Psoas muscle (tissue), 8 donors: ENCODE data around the gene KCNAB2. TPM values are rescaled to one million over a fixed set of nuclear protein-coding genes. Genes with fewer than 3 reads are reported as not detected.

Experiments used
- ATAC-seq, 4 donors: fragments of 200-7000 bp; cut with Tn5 transposase; one replicate each; pipeline ENCODE4 v1.9.1; 2020; ENCODE audit warnings: moderate library complexity in 3 of 4, mild to moderate bottlenecking in 2 of 4
- DNase-seq, 2 donors: peaks; one replicate each; pipeline ENCODE4 v3.0.0-alpha.2; 2020
- H3K27ac ChIP-seq: fragments of 200-600 bp; one replicate; pipeline ENCODE4 v1.8.0; 2022
- H3K27me3 ChIP-seq, 3 donors: fragments of 200-600 bp in 1 of 3; one replicate each; pipeline versions ENCODE4 v1.6.1 to v1.8.0; 2013 to 2022; ENCODE audit warnings: low read length in 2 of 3, mild to moderate bottlenecking in 2 of 3, moderate library complexity in 1 of 3; ENCODE audit not compliant: insufficient read depth in 3 of 3
- H3K36me3 ChIP-seq, 2 donors: fragments of 200-600 bp in 1 of 2; one replicate each; pipeline versions ENCODE4 v1.6.1 to v1.8.0; 2013 to 2022; ENCODE audit warnings: low read depth in 1 of 2, mild to moderate bottlenecking in 1 of 2, moderate library complexity in 1 of 2; ENCODE audit not compliant: insufficient read depth in 1 of 2
- H3K4me1 ChIP-seq: fragments of 200-600 bp; one replicate; pipeline ENCODE4 v1.8.0; 2022
- H3K4me3 ChIP-seq: fragments of 200-600 bp; one replicate; pipeline ENCODE4 v1.8.0; 2022; ENCODE audit warnings: mild to moderate bottlenecking
- H3K9me3 ChIP-seq: fragments of 200-600 bp; one replicate; pipeline ENCODE4 v1.8.0; 2022
- WGBS, 3 donors: extraction: QIAGEN DNeasy Blood & Tissue Kit; methylation state at CpG; one replicate each; pipeline versions ENCODE4 v1.1.6 to v1.1.7; 2013; 5-methylcytosine and 5-hydroxymethylcytosine counted together
- intact Hi-C, 2 donors: fragments of 100-400 bp; cut with DNase I; formaldehyde crosslinking; loops; one replicate each; pipeline versions ENCODE4 v1.11.0 to v1.14.2; 2022
- polyA plus RNA-seq, 3 donors: library from polyadenylated mRNA; stranded (reverse); fragments of 200-250 nt; gene quantifications; one replicate each; pipeline ENCODE4 v1.2.3, GENCODE V29; 2013
- total RNA-seq, 4 donors: library from RNA; stranded (reverse); fragmentation: NEBNext Ultra II Directional in 2 of 4; extraction: Animal tissue kit (Norgen Biotek cat#: 25700) in 2 of 4; gene quantifications; one replicate each; pipeline versions ENCODE4 v1.2.1 to v1.2.4, GENCODE V29; 2021 to 2023
- TF ChIP-seq, protein P1 (sequence below): fragments of 200-600 bp; IDR thresholded peaks from one replicate; pipeline ENCODE4 v1.8.0; 2022; ENCODE audit warnings: antibody characterized with exemption
- donor health status: healthy with polysubstance abuse.
- donor health status: DM: no; HTN: no; CAD: no; lungs with moderate emphysema.
- donor health status: Bipolar disorder and iron deficiency.
- donor health status: healthy.
- donor health status: DM: yes; HTN: yes; CAD: no.
- donor health status: DM: no; HTN: no; CAD: no.
- donor health status: DM: no; HTN: no; CAD: no.
- donor health status: DM: yes; HTN: yes; CAD: no.

Gene KCNAB2
- total and polyA plus RNA-seq, 7 donors, result 0.86 to 8.8 (median 2.1) TPM

GRCh38 chr1:6110326-6110725 is 64.6 kb downstream of the KCNAB2 start:
- TF ChIP-seq, protein P1, sequence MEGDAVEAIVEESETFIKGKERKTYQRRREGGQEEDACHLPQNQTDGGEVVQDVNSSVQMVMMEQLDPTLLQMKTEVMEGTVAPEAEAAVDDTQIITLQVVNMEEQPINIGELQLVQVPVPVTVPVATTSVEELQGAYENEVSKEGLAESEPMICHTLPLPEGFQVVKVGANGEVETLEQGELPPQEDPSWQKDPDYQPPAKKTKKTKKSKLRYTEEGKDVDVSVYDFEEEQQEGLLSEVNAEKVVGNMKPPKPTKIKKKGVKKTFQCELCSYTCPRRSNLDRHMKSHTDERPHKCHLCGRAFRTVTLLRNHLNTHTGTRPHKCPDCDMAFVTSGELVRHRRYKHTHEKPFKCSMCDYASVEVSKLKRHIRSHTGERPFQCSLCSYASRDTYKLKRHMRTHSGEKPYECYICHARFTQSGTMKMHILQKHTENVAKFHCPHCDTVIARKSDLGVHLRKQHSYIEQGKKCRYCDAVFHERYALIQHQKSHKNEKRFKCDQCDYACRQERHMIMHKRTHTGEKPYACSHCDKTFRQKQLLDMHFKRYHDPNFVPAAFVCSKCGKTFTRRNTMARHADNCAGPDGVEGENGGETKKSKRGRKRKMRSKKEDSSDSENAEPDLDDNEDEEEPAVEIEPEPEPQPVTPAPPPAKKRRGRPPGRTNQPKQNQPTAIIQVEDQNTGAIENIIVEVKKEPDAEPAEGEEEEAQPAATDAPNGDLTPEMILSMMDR, result no peak
- DNase-seq (no peak), ATAC-seq (no peak)
- intact Hi-C loops, result no loop called here
- H3K27ac ChIP-seq, result no peak overlapping the region
- H3K4me3 ChIP-seq, result no peak overlapping the region
- H3K4me1 ChIP-seq, result no peaks in the 10 kb centered on the region
- no peaks in the 10 kb centered on the region for H3K9me3 ChIP-seq
- H3K27me3 ChIP-seq, result peaks cover 0 to 21% (median 3%) of the 10 kb centered on the region in 3 donors
- H3K36me3 ChIP-seq, result no peaks in the 10 kb centered on the region
- 68 to 71% (median 69%) methylated on average over 15 of the region's 15 CpGs for WGBS, 3 donors

- ATAC-seq (no peak), DNase-seq (peak; percentile 6 to 40)
- Histone ChIP-seq H3K27me3 (peaks cover 0 to 21% (median 3%) of the 10 kb centered on the region in 3 donors), H3K36me3 (no peaks in the 10 kb centered on the region), H3K4me3 (no peak overlapping the region), H3K4me1 (no peaks in the 10 kb centered on the region), H3K9me3 (peaks cover 8% of the 10 kb centered on the region), H3K27ac (no peak overlapping the region)
- TF ChIP-seq, protein P1, result no peak
- 43 to 53% (median 52%) methylated on average over 24 of the region's 24 CpGs for WGBS, 3 donors
- intact Hi-C loops, result no loop called here
Observed at GRCh38 chr1:6111571-6111970, 65.9 kb downstream of the KCNAB2 start.

- H3K4me1 ChIP-seq, result no peaks in the 10 kb centered on the region
- no peak overlapping the region for H3K4me3 ChIP-seq
- intact Hi-C loops, result no loop called here
- DNase-seq (no peak), ATAC-seq (no peak)
- peaks cover 0 to 21% (median 3%) of the 10 kb centered on the region in 3 donors for H3K27me3 ChIP-seq
- peaks cover 8% of the 10 kb centered on the region for H3K9me3 ChIP-seq
- no peak overlapping the region for H3K27ac ChIP-seq
- 65 to 73% (median 69%) methylated on average over 13 of the region's 13 CpGs for WGBS, 3 donors
- no peaks in the 10 kb centered on the region for H3K36me3 ChIP-seq
- TF ChIP-seq, protein P1, result no peak
Observed at GRCh38 chr1:6111991-6112689, 66.5 kb downstream of the KCNAB2 start.

- no peaks in the 10 kb centered on the region for H3K36me3 ChIP-seq
- peaks cover 0 to 21% (median 3%) of the 10 kb centered on the region in 3 donors for H3K27me3 ChIP-seq
- H3K4me1 ChIP-seq, result no peaks in the 10 kb centered on the region
- peaks cover 10% of the 10 kb centered on the region for H3K9me3 ChIP-seq
- intact Hi-C loops, result no loop called here
- ATAC-seq (no peak), DNase-seq (peak in 1 of 2 donors; percentile 32)
- no peak overlapping the region for H3K4me3 ChIP-seq
- TF ChIP-seq, protein P1, result no peak
- WGBS, 3 donors, result 28 to 41% (median 36%) methylated on average over 4 to 5 of the region's 5 CpGs
- no peak overlapping the region for H3K27ac ChIP-seq
Observed at GRCh38 chr1:6112690-6113005, 67.0 kb downstream of the KCNAB2 start.

GRCh38 chr1:6113116-6113515 is 67.4 kb downstream of the KCNAB2 start:
- Histone ChIP-seq H3K36me3 (no peaks in the 10 kb centered on the region), H3K27ac (no peak overlapping the region), H3K4me3 (no peak overlapping the region), H3K4me1 (no peaks in the 10 kb centered on the region), H3K9me3 (peaks cover 13% of the 10 kb centered on the region), H3K27me3 (peaks cover 0 to 21% (median 3%) of the 10 kb centered on the region in 3 donors)
- 63 to 73% (median 64%) methylated on average over 10 of the region's 10 CpGs for WGBS, 3 donors
- intact Hi-C loops, result no loop called here
- peak in 1 of 2 donors; percentile 5 for DNase-seq
- ATAC-seq, result no peak
- TF ChIP-seq, protein P1, result no peak
